Epidermal melanocyte (primary cell): ENCODE measurements around the gene GARIN5A.

ENCODE experiments used
- DNase-seq: peaks from one replicate; pipeline ENCODE4 v3.0.0; 2011; ENCODE audit warnings: low spot score; ENCODE audit not compliant: insufficient read length

Gene GARIN5A

GRCh38 chr19:50476224-50476906, at the start of gene GARIN5A, which contains the start of gene EMC10:
GARIN5A (minus strand) TSS chr19:50476848; CDS start chr19:50476388, 460 bp downstream.
EMC10 (plus strand) TSS chr19:50476507; CDS start chr19:50476545, 38 bp downstream.
- DNase-seq: peak; percentile 99

DNA sequence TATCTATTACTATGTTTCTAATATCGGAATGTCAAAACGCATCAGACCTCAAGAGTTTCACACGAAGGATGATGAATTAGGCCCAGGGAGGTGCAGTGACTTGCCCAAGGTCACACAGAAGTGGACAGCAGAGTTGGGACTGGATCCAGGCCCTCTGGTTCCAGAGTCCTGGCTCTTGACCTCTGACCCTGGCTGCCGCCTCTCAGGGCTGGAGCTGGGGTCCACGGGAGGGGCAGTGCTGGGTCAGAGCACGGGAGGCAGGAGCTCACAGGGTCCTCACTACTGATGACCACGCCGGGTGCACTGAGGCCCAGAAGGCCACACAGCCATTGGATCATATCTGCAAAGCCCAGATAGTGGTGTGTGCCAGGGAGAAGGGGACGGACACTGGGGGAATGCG, 46.2 kb upstream of the GARIN5A start:
- DNase-seq: no peak

GRCh38 chr19:50520822-50521465, 44.3 kb upstream of the GARIN5A start:
- DNase-seq: no peak

- no peak for DNase-seq
Measured at GRCh38 chr19:50519006-50519575, 42.4 kb upstream of the GARIN5A start.

GRCh38 chr19:50518091-50519005, 41.7 kb upstream of the GARIN5A start:
- no peak for DNase-seq

GRCh38 chr19:50517704-50518075, 41.0 kb upstream of the GARIN5A start:
- DNase-seq: no peak

- DNase-seq: no peak
Measured at GRCh38 chr19:50516964-50517703, 40.5 kb upstream of the GARIN5A start.

- no peak for DNase-seq
Measured at GRCh38 chr19:50516456-50516855, 39.8 kb upstream of the GARIN5A start.

GRCh38 chr19:50515168-50515561, 38.5 kb upstream of the GARIN5A start:
- no peak for DNase-seq

DNA sequence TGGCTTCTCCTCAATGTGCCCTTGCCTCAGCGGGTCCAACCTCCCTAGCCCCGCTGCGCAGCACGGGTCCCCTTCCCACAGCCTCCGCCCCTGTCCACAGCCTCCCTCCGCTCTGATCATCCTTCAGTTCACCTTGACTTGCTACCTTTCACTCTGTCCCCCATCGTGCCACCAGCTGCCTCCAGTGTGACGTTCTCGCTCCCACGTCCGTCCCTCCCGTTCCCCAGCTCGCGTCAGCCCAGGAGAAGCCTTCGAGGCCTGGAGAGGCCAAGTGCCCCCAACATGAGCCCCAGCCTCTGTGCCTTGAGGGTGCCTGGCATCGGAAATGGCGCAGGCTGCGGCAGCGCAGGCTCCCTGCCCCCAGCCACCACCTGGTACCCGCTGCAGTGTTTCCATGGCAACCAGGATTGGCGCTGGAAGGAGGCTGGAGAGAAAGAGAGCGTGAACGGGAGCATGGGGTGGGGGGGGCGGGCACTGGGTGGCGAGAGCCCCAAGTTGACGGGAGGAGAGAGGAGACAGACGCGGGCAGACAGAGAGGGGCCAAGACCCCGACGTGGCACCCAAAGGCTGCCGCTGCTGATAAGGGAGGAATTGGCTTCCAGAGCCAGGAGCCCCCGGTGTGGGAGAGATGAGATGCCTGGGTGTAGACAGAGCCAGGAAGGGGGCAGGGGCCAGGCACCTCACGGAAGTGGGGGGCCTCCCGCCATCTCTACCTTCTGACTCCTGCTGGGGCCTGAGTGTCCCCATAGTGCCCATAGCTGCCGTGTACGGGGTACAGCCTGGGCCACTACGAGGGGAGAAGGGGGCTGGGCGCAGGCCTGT, 37.9 kb upstream of the GARIN5A start:
- no peak for DNase-seq

GRCh38 chr19:50513746-50514345, 37.2 kb upstream of the GARIN5A start, which contains the start of gene ASPDH:
ASPDH (minus strand) TSS chr19:50513913; CDS start chr19:50513823, 90 bp downstream.
- no peak for DNase-seq

GRCh38 chr19:50512999-50513745, 36.5 kb upstream of the GARIN5A start:
- DNase-seq: no peak

GRCh38 chr19:50512112-50512998, 35.7 kb upstream of the GARIN5A start:
- DNase-seq: no peak

DNA sequence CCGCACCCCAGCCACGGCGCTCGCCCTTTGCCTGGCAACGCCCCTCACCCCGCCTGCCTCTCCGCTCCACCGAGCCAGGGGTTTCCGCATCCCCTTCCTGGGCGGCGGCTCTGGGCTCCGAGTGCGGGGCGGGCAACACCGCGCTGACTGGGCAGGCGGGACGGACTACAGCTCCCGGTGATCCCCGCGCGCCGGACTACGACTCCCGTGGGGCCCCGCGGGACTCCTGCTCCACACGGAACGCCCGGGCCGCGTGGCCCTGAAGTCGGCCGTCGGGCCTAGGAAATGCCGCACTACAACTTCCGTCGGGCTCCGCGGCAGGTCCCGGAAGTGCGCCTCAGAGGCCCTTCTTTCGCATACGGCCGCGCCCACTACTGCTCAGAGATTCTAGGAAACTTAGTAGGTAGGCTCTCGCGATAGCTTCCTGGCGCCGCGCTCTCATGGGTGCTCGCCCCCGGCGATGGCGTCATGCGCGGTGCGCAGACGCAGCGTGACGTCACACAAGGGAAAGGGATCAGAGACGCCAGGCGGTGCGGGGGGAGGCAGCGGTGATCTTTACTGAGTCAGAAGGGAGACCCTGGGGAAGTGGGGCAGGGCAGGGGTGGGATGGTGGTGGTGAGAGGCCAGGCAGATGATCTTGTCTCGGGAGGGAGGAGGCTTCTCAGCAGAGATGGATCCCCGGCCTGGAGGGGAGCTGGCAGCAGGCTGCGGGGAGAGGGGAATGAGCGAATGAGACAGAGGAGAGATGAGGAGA, 34.6 kb upstream of the GARIN5A start, which contains the start of gene JOSD2:
JOSD2 (minus strand) TSS at position 123 of the 754 bp plus-strand sequence. CDS start 760 bp downstream, outside the sequence.
- DNase-seq: peak; percentile 100

GRCh38 chr19:50510700-50511068, 34.0 kb upstream of the GARIN5A start:
- no peak for DNase-seq

DNA sequence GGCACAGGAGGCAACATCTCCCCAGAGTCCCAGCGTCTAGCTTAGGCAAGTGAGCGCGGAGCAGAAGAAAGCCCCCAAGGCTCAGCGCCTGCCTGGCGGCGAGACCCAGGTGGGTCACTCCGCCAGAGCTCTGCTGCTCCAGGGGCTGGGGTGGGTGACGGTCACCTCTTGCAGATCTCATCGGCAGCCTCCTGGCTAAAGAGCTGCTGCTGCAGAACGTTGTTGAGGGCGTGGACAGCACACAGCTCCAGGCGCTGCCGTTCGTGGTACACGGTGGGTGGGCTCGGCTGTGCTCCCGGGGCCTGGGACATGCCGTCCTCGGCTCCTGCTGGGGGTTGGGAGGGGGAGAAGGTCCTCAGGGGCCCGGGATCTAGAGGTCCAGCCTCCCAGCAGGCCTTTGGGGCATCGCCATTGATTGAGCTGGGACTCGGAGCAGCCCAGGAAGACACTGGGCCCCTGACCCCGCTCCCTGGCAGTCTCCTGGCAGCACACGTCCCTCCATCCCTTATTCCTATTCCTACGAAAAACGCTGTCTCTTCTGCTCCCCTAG, 33.5 kb upstream of the GARIN5A start:
- no peak for DNase-seq

DNA sequence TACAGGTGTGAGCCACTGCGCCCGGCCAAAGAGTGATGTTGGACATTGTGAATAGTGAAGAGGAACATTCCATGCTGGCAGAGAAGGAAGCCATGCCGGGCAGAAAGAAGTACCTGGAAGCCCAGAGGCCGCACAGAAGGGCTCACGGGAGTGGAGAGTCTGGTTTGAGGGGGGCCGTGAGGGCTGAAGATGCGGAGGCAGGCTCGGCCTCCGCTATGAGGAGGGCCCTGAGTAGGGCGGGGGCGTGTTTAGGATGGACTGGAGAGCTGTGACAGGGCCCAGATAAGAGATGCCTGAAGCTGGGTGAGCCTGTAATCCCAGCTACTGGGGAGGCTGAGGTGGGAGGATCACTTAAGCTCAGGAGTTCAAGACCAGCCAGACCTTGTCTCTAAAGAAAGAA, 32.7 kb upstream of the GARIN5A start:
- no peak for DNase-seq
